Measurements from ENCODE around the gene STX3.
"Not testable (repeated sequence)": the region's sequence is repeated elsewhere in the genome, so short reads cannot be mapped to it uniquely, and the experiment has no call there.

The STX3 gene

DNA sequence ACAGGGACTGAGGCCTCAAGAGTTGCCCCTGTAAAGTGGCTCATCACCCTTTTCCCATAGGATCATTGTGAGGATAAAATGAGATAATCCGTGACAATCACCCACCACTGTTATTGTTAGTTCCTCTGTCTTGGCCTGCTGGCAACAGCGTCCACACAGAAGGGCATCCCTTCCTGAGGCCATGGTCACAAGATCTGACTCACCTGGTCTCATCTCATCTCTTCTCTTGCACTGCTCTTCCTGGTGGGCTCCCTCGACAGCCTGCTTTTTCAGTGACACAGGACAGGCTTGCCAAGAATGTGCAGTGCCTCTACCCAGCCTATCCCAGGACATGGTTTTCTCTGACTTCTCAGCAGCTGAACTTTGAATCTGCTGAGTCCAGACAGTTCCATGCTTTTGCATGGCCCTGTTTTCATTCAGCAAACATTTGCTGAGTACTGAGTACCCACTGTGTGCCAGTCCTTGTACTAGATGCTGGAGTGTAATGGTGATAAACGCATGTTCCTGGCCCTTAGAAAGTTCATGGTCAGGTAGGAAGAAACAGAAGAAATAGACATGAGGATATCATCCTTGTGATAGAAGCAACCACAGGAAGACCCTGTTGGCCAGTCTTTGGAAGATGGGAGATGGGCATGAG lies 3.3 kb downstream of the STX3 start:
- DNase-seq (ENCODE audit: low read depth) = no peak

DNA sequence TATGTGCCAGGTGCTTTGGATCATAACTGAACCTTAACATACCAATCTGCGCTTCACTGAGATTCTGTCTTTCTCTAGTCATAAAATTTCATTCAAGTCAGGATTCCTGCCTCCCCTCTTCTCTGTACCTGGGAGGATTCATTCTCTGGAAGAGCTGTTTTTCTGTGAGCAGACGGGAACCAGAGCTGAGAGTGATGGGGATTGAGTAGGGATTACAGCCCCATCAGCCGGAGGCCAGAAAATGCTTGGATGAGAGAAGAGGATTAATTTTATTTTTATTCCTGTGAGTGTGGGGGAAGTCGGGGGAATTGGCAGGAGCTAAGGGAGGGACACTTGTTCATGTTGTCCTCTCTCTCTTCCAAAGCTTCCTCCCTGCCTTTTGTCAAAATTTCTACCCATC lies 4.7 kb downstream of the STX3 start:
- no peak for DNase-seq (ENCODE audit: low read depth)

DNA sequence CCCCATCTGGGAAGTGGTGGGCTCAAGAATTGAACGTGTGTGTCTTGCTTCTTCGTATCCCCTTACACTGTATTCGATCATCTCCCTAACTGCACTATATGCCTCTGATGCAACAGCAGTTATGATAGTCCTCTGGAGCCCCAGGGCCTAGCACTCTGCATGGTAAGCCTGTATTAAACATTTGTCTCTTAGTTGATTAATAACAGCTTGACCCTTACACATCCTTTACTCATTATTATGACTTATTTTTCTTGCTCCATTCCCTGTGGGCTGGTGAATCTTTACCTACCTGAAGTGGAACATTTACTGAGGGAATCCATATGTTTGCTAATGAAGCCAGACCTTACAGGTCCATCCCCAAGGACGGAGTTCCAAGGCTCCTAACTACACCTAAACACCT lies 5.6 kb downstream of the STX3 start:
- no peak for DNase-seq (ENCODE audit: low read depth)

DNA sequence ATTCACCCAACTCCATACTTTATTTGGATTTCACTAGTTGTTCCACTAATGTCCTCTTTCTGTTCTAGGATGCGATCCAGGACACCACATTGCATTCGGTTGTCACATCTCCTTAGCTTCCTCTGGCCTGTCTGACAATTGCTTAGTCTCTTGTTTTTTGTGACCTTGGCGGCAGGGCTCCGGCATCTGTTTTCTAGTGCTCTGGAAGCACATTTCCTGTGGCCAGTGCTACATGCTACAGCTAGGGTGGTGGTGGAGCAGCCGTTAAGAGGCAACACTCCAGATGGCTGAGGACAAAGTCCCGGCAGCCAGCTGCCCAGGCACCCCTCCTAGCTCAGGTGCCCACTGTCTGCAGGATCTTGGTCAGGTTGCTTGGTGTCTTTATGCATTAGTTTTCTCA lies 6.8 kb downstream of the STX3 start:
- DNase-seq (ENCODE audit: low read depth) = no peak

DNA sequence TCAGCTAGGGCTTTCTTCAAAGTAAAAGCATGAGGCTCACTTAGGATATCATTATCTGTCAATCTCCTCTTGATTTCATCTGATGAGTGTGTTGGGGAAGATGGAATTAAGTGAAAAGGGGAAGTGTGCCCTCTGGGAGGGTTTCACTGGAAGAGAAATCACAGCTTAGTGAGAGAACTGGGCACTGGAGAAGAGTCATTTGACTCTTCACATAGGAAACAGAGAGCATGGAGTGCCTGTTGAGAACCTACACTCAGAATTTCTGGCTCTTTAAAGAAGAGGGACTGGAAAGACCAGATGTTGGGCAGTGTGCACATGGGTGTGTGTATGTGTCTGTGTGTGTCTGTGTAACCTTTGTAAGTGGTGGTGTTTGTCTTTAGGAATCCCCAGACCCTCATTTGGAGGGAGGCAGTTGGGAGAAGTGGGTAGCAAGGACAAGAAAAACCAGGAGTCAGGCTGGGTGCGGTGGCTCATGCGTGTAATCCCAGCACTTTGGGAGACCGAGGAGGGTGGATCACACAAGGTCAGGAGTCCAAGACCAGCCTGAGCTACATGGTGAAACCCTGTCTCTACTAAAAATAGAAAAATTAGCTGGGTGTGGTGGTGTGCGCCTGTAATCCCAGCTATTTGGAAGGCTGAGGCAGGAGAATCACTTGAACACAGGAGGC lies 10.0 kb downstream of the STX3 start:
- no peak for DNase-seq (ENCODE audit: low read depth)

DNA sequence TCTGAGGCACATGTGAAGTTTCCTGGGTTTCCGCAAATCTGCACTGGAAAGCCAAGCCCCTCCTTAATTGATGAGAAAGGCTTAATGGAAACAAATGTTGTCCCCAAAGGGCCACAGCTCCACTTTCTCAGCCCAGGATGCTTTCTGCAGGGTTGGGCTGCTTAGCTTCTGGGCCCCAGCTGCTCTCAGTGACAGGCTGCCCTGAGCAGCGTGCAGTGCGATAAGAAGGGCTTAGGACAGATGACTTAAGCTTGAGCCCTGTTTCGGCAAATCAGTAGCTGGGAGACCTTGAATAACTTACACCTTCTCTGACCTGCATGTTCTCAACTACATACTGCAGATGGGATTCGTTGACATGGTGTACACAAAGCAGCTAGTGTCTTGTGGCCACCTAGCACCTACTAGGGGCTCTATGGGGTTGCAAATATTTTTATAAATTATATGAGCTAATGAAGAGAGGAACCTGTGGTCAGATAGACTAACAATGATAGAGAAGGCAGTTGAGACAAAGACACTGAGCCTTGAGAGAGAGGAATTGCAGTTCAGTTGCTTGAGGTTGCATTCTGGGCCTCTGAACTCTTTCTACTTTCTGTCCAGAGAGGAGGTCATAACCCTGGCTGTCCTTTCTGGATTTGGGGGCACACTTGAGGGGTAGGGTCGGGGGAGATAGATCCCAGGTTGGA lies 11.5 kb downstream of the STX3 start:
- no peak for DNase-seq (ENCODE audit: low read depth)

DNA sequence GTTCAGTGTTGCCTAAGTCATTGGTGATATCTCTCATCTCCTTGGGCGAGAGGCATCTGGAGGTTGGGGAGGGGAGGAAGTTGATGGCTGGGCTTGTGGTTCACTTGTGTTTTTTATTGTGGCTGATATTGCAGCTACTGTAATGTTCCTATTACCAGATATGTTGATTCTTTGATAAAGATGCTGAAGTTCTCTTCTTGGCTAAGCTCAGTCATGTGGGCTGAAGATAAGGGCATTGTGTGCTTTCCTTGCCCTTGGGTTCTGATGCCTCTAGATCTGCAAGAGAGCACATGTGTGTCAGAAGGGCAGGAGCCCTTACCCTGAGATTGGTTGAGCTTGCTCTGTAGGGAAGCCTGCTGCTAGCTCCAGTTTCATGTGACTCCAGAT lies 12.0 kb downstream of the STX3 start:
- DNase-seq (ENCODE audit: low read depth) = no peak

DNA sequence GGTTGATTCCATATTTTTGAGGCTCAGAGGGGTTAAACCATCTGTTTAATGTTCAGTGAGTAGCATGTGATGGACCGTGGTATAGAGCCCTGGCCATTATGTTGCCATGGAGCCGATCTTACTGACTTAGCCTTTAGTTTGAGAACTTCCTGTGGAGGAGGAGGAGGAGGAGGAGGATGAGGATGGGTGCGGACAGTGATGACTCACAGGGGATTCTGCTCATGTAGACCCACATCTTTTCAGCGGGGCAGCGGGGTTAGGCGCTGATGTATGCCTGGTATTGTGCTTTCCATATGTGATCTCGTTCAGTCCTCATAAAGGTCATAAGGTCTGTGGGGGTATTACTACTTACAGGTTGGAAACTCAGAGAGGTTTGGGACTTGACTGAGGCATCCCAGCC lies 13.9 kb downstream of the STX3 start:
- DNase-seq (ENCODE audit: low read depth) = no peak

DNA sequence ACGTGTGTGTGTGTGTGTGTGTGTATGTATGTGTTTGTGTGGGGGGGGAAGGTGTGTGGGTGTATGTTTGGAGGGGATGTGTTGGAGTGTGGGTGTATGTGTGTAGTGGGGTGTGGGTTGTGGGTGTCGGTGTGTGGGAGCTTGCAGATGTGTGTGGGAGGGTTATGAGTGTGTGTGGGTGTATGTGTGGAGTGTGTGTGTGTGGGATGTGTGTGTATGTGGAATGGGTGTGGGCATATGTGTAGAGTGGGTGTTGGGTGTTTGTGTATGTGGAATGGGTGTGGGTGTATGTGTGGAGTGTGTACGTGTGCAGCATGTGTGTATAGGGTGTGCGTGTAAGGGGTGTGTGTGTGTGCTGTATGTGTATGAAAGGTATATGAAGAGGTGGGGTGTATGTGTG lies 14.7 kb downstream of the STX3 start:
- no peak for DNase-seq (ENCODE audit: low read depth)

DNA sequence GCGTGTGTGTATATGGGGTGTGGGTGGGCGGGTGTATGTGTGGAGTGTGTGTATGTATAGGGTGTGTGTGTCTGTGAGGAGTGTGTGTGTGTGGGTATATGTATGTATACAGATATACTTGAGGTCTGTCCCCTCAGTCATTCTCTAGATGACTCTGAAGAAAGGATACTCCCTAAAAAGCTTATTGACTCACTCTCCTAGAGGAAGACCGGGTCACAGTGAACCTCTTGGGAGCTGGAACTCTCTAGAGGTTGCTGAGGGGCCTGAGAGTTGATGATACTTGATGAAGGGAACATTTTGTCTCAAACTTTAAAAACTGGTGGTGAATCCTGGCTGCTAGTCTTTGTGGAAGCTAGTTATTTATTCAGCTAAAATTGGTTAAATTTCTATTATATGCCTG lies 15.1 kb downstream of the STX3 start:
- DNase-seq (ENCODE audit: low read depth) = no peak

DNA sequence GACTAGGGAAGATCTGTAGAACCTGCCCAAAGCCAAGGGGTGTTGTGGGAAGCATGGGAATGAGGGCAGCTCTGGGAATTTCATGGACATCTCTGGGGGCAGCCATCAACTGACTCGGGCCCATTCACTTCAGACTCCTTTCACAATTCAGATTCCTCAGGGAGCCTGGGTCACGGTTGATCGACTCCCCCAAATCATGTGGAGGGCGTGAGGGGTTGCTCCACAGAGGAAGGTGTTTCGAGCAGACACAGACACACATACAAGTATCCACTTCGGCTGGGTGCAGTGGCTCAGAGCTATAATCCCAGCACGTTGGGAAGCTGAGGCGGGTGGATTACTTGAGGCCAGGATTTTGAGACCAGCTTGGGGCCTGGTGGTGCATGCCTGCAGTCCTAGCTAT lies 15.7 kb downstream of the STX3 start:
- DNase-seq (ENCODE audit: low read depth) = no peak

DNA sequence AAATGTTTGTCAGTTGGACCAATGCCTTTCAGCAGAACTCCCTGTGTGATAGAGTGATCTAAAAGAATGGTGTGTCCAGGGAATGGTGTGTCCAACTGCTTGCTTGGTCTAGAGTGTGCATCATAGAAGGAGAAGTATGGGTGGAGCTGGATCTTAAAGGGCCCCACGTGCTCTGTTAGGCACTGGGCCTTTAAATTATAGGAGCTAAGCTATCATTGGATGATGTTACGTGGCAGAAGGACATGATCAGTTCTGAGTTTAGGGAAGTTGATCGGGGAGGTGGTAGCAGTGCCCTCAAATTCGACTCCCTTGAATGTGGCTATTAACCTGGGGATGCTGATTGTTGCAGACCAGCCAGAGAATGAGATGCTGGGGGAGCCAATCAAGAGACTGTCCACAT lies 16.4 kb downstream of the STX3 start:
- no peak for DNase-seq (ENCODE audit: low read depth)

DNA sequence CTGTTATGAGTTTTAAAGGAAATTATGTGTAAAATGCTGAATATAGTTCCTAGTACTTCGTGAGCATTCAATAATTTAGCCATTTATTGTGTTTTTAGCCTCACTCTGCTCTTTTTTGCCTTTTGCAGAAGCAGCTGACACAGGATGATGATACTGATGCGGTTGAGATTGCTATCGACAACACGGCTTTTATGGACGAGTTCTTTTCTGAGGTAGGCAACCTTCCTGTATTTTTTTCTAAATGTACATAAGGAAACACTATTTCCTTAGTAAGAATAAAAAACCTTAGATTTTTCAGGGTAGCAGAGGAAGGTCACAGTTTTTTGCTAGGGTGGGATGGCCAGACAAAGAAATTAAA lies 17.9 kb downstream of the STX3 start:
- no peak for DNase-seq (ENCODE audit: low read depth)

DNA sequence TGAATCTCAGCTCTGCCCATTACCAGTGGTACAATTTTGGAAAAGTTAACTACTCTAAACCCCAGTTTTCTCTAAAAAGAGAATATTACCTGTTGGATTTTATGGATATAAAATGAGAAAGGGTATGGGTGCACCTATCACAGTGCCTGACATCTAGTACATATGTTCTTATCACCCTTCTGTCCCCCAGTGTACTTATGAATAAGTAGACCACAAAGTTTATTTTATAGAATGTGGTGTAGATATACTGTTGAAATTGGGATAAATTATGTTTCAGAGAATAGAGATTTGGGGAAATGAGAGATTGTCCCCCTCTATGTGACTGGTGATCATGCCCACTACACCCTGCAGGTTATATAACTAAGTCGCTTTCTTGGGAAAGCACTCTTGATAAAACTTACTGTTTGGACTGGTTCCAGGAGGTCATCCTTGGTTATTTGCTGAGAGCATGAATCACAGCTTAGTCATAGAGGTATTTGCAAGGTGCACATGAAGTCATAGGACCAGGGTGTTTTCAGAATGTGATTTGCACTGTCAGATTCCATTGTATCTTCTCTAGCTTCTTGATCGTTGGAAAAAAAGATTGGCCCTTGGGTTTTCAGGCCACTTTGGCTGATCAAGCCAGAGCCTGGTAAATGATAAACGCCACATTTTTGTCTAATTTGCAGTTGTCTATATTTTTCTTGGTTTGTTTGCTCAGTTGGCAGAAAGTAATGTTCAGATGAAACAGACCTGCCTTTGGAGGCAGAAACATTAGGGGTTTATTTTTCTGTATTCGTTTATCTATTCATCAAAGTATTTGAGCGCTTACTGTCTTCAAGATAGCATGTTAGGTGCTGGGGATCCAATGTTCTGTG lies 21.3 kb downstream of the STX3 start:
- DNase-seq (ENCODE audit: low read depth) = no peak

DNA sequence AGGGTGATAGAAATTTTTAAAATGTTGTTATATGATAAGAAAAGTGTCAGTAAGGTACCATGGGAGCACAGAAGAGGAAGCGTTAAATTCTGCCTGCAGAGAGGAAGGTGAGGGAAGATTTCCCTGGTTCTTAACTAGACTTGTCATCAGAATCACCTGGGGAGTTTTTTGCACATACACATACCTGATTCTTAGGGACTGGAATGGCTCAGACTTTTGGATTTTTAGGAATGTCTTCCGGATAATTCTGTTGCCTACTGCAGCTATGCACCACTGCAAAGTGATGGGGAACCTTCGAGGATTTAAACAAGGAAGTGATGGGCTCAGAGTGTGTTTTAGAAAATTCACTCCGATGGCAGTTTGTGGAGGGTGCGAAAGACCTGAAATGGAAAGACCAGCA lies 21.9 kb downstream of the STX3 start:
- DNase-seq (ENCODE audit: low read depth) = no peak

DNA sequence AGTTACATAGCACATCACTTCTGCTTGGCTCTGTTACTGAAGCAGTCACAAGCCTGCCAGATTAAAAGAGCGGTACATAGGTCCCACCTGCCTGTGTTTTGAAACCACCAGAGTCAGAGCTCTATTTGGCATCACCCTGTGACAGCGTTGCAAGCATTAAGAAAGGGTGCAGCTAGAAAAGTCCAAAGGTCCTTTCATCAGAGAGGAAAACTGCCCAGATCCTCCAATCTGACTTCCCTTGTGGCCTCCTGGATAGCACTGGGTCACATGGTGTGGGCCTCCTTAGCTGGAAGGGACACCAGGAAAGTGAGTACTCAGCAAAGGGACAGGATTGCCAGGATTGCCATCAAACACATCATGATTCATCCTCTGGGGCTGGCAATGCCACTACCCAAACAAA lies 22.9 kb downstream of the STX3 start:
- DNase-seq (ENCODE audit: low read depth) = no peak

DNA sequence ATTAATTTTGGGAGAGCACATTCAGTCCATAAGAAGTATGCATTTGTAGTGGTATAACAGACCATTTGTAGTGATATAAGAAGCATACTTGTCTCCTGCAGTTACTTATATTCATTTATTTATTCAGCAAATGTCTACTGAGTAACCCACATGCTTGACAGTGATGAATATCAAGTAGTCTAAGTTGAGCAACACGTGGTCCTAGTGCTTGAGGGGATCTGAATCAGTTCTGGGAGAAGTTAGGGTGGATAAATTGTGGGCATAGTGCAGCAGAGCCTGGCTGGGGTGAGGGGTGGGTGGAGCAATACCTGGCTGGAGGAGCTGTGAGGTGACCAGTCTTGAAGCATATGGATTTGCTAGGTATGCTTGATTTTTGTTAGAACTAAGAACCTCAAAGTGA lies 24.3 kb downstream of the STX3 start:
- DNase-seq (ENCODE audit: low read depth) = no peak

DNA sequence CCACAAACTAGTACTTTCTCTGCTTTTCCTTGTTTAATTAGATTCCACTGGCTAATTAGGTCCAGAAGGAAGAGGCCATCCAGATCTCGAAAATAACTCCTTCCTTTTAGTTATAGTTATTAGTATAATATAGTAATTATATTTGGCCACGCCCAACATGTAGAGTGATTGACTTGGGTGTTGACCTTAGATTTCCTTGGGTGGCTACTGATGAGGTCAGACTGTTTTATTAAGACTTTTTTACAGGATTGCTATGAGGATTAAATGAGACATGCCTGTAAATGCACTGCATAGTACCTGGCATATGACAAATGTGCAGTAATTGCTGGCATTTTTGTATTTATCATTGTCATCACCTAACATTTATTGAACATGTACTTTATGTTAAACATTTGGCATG lies 26.9 kb downstream of the STX3 start:
- DNase-seq (ENCODE audit: low read depth) = no peak

DNA sequence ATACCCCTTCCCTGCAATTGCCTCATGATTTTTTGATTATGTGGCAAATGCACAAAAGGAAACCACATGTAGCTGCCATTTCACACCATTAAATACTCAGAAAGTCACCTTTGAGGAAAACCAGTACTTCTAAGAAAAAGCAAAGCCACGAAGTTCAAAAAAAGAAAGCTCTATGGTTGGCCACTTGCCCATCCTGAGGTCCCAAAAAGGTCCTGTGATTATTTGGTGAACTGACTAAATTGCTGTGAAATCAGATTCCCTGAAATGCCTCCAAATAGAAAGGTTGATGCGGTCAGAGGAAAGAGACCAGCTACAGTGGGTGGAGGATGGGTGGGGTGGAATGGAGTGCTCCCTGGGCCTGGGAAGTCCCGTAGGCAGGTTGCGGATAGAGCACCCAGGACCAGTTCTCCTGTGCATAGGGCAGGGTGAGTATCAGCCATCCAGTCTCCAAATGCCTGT lies 28.5 kb downstream of the STX3 start:
- DNase-seq (ENCODE audit: low read depth) = no peak

DNA sequence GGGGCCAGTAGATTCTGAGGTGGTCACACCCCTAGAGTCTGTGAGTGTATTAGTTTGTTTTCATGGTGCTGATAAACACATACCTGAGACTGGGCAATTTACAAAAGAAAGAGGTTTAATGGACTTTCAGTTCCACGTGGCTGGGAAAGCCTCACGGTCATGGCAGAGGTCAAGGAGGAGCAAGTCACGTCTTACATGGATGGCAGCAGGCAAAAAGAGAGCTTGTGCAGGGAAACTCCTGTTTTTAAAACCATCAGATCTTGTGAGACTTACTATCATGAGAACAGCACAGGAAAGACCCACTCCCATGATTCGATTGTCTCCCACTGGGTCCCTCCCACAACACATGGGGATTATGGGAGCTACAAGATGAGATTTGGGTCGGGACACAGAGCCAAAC lies 29.3 kb downstream of the STX3 start:
- DNase-seq (ENCODE audit: low read depth) = not testable (repeated sequence)

DNA sequence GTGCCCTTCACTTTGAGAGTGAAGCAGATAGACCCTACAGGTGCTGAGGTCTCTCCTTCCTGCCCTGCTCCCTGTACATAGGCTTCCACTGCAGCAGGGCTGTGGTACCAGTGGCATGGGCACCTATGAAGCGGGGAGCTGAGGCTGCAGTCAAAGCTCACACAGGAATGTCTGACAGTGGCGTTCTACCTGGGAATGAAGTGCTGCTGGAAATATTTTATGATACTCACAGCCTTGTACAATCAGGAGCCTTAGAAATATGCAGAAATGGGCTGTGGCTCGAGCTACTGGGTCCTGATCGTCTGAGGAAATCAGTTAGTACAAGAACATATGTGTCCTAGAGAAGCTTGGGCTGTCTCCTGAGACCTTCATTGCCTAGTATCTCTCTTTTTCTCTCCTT lies 30.6 kb downstream of the STX3 start:
- DNase-seq (ENCODE audit: low read depth) = no peak

DNA sequence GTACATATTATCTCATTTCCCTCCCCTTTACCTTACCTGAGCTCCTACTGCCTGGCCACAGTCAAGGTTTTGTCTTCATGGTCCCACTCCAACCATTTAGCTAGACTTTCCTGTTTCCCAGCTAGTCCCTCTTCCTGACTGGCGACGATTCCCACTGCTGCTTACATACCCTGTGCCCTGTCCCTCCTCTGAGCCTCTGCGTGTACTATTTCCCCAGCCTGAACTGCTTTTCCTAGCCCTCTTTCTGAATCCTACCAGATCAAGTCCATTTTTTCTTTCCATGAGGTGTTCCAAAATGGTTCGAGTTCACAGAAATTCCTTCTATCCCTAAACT lies 32.0 kb downstream of the STX3 start:
- DNase-seq (ENCODE audit: low read depth) = no peak

DNA sequence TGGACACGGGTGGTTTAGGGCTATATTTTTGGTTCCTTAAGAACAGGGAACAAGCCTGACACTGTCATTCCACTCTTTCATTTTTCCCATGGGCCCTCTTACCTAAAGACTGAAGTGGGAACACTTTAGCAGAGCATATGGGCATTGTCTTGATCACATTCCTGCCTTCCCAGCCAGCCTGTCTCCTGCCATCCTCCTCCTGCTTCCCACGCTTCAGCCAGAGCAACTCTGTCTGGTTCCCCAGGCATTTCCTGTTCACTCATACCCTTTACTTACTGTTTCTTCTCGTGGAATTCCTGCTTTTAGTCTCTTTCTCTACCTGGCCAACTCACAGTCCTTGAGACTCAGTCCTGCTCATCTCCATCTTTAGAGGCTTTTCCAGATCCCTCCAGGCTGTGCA lies 32.6 kb downstream of the STX3 start:
- DNase-seq (ENCODE audit: low read depth) = no peak

All from stimulated activated CD8-positive, alpha-beta memory T cell treated with anti-CD3 and anti-CD28 coated beads, Interleukin-4, amount 100 ng/mL, for 24 hours (primary cell).